Neural progenitor cell (in vitro differentiated cells): ENCODE measurements around the gene COL23A1. TPM values are rescaled to one million over a fixed set of nuclear protein-coding genes. Genes with fewer than 3 reads are reported as not detected.

Experiments used
- DNase-seq: peaks from one replicate; pipeline ENCODE4 v3.0.0-alpha.2; 2016; ENCODE audit warnings: low spot score
- H2AFZ ChIP-seq: fragments of 200-600 bp; sonication (generic); replicated peaks from 2 replicates; pipeline ENCODE4 v1.6.1; 2016; ENCODE audit warnings: antibody characterized with exemption
- H3F3A ChIP-seq: fragments of 200-600 bp; sonication (generic); 2 replicates; pipeline ENCODE4 v1.6.1; 2016; ENCODE audit warnings: antibody characterized with exemption, low read depth
- H3K27ac ChIP-seq: fragments of 200-600 bp; sonication (generic); 2 replicates; pipeline ENCODE4 v1.5.1; 2016; ENCODE audit warnings: mild to moderate bottlenecking
- H3K27me3 ChIP-seq: fragments of 200-600 bp; sonication (generic); 2 replicates; pipeline ENCODE4 v1.6.1; 2016; ENCODE audit warnings: mild to moderate bottlenecking, moderate library complexity
- H3K36me3 ChIP-seq: fragments of 200-600 bp; sonication (generic); 2 replicates; pipeline ENCODE4 v1.5.1; 2016
- H3K4me1 ChIP-seq: fragments of 200-600 bp; sonication (generic); 2 replicates; pipeline ENCODE4 v1.6.1; 2016; ENCODE audit warnings: mixed run types
- H3K4me2 ChIP-seq: fragments of 200-600 bp; sonication (generic); 2 replicates; pipeline ENCODE4 v1.6.1; 2016
- H3K4me3 ChIP-seq: fragments of 200-600 bp; sonication (generic); 2 replicates; pipeline ENCODE4 v1.5.1; 2016
- H3K79me2 ChIP-seq: fragments of 200-600 bp; sonication (generic); 2 replicates; pipeline ENCODE4 v1.6.1; 2016; ENCODE audit warnings: low read depth
- H3K9ac ChIP-seq: fragments of 200-600 bp; sonication (generic); 2 replicates; pipeline ENCODE4 v1.6.1; 2016
- H3K9me3 ChIP-seq: fragments of 200-600 bp; sonication (generic); 2 replicates; pipeline ENCODE4 v1.5.1; 2016; ENCODE audit warnings: low read depth
- H4K20me1 ChIP-seq: fragments of 200-600 bp; sonication (generic); 2 replicates; pipeline ENCODE4 v1.6.1; 2016; ENCODE audit warnings: low read depth
- H3K27ac Mint-ChIP-seq: 3 replicates; pipeline ENCODE4 v1.8.0; 2021; ENCODE audit warnings: mixed read lengths
- H3K27me3 Mint-ChIP-seq: 2 replicates; pipeline ENCODE4 v1.8.0; 2022; ENCODE audit warnings: low read depth, mild to moderate bottlenecking, inconsistent platforms, moderate library complexity, mixed read lengths; ENCODE audit not compliant: insufficient read depth
- H3K36me3 Mint-ChIP-seq: 3 replicates; pipeline ENCODE4 v1.8.0; 2021; ENCODE audit warnings: mixed read lengths
- H3K4me1 Mint-ChIP-seq: 3 replicates; pipeline ENCODE4 v1.8.0; 2021; ENCODE audit warnings: mixed read lengths
- H3K4me3 Mint-ChIP-seq: 3 replicates; pipeline ENCODE4 v1.8.0; 2021; ENCODE audit warnings: mild to moderate bottlenecking, moderate library complexity, mixed read lengths
- H3K9me3 Mint-ChIP-seq: 3 replicates; pipeline ENCODE4 v1.8.0; 2020; ENCODE audit warnings: mixed read lengths
- CTCF ChIP-seq: fragments of 200-600 bp; sonication (generic); IDR thresholded peaks from 2 replicates; pipeline ENCODE4 v1.5.1; 2017; ENCODE audit warnings: antibody characterized with exemption, mild to moderate bottlenecking
- EZH2 ChIP-seq: fragments of 200-600 bp; sonication (generic); IDR thresholded peaks from 2 replicates; pipeline ENCODE4 v1.6.1; 2017; ENCODE audit warnings: antibody characterized with exemption, mild to moderate bottlenecking, moderate library complexity
- EZH2phosphoT487 ChIP-seq: fragments of 200-600 bp; sonication (generic); IDR thresholded peaks from 2 replicates; pipeline ENCODE4 v1.6.1; 2017; ENCODE audit warnings: antibody characterized with exemption
- total RNA-seq: library from RNA; depleted of rRNA; stranded (reverse); fragments of >200 nt; gene quantifications from 2 replicates; pipeline ENCODE4 v1.2.3, GENCODE V29; 2015; ENCODE audit warnings: low replicate concordance

The COL23A1 gene
- total RNA-seq, 1 donor from 2014 or later = not detected

- Mint-ChIP-seq H3K27me3 (peaks cover under 1% of the 10 kb centered on the region), H3K4me1 (peaks cover 52% of the 10 kb centered on the region), H3K27ac (peak overlapping the region; percentile 81), H3K4me3 (no peak overlapping the region), H3K36me3 (peaks cover 3% of the 10 kb centered on the region), H3K9me3 (peaks cover 8% of the 10 kb centered on the region)
- Histone ChIP-seq H3K4me2 (no peak overlapping the region), H3K4me1 (peaks cover 5% of the 10 kb centered on the region), H3K36me3 (no peaks in the 10 kb centered on the region), H3K9ac (no peak overlapping the region), H3K79me2 (no peaks in the 10 kb centered on the region), H3K9me3 (no peaks in the 10 kb centered on the region), H4K20me1 (no peaks in the 10 kb centered on the region), H3F3A (no peaks in the 10 kb centered on the region), H3K27ac (no peak overlapping the region), H3K4me3 (no peak overlapping the region), H3K27me3 (no peaks in the 10 kb centered on the region), H2AFZ (no peak overlapping the region)
- DNase-seq = no peak
- no peak for TF ChIP-seq CTCF
- no peak for TF ChIP-seq EZH2phosphoT487
Observed at GRCh38 chr5:178348356-178349074, 241.7 kb downstream of the COL23A1 start.

- H3K36me3 ChIP-seq = no peaks in the 10 kb centered on the region
- no peak overlapping the region for H3K27ac ChIP-seq
- no peak overlapping the region for H2AFZ ChIP-seq
- no peaks in the 10 kb centered on the region for H3F3A ChIP-seq
- H3K27me3 ChIP-seq = no peaks in the 10 kb centered on the region
- Mint-ChIP-seq H3K9me3 (peaks cover 7% of the 10 kb centered on the region), H3K27ac (no peak overlapping the region), H3K27me3 (no peaks in the 10 kb centered on the region), H3K4me3 (no peak overlapping the region), H3K4me1 (peaks cover 51% of the 10 kb centered on the region), H3K36me3 (peaks cover 3% of the 10 kb centered on the region)
- no peak for TF ChIP-seq CTCF
- no peak for TF ChIP-seq EZH2
- TF ChIP-seq EZH2phosphoT487 = no peak
- no peak overlapping the region for H3K4me3 ChIP-seq
- H4K20me1 ChIP-seq = no peaks in the 10 kb centered on the region
- no peak overlapping the region for H3K4me2 ChIP-seq
- no peaks in the 10 kb centered on the region for H3K9me3 ChIP-seq
- no peak for DNase-seq
- peaks cover 5% of the 10 kb centered on the region for H3K4me1 ChIP-seq
- H3K9ac ChIP-seq = no peak overlapping the region
- no peaks in the 10 kb centered on the region for H3K79me2 ChIP-seq
Observed at GRCh38 chr5:178347956-178348355, 242.2 kb downstream of the COL23A1 start.

- Histone ChIP-seq H3F3A (no peaks in the 10 kb centered on the region), H3K4me2 (no peak overlapping the region), H3K9ac (no peak overlapping the region), H3K9me3 (no peaks in the 10 kb centered on the region), H3K27me3 (no peaks in the 10 kb centered on the region), H2AFZ (no peak overlapping the region), H3K79me2 (no peaks in the 10 kb centered on the region), H3K36me3 (no peaks in the 10 kb centered on the region), H3K27ac (no peak overlapping the region), H3K4me1 (peaks cover 5% of the 10 kb centered on the region), H4K20me1 (no peaks in the 10 kb centered on the region), H3K4me3 (no peak overlapping the region)
- Mint-ChIP-seq H3K4me1 (peaks cover 39% of the 10 kb centered on the region), H3K27ac (no peak overlapping the region), H3K27me3 (no peaks in the 10 kb centered on the region), H3K9me3 (peaks cover 7% of the 10 kb centered on the region), H3K4me3 (peak overlapping the region; percentile 9), H3K36me3 (peaks cover 3% of the 10 kb centered on the region)
- no peak for DNase-seq
- TF ChIP-seq CTCF (no peak), EZH2phosphoT487 (no peak), EZH2 (no peak)
Observed at GRCh38 chr5:178346607-178347334, 243.4 kb downstream of the COL23A1 start.
